Measurements from ENCODE around the gene ANOS1.

ANOS1 gene

DNA sequence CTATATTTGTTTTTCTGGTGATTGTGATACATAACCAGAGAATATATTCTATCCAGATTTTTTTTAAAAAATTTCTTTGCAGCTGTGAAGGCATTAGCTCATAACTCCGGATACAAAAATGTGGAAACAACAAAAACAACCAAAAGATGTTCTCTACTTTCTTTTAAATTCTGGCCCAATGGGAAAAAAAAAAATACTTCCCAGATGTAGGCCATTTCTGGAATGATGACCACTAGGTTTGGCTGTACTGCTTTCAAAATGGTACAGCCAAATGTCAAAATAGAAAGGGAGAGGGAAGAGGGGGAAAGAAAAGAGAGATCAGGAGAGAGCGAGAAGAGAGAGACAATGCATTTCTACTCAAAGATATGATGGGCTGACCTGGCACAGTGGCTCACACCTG, 14.6 kb downstream of the ANOS1 start:
- Histone ChIP-seq H3K4me1 (ENCODE audit: insufficient read depth, poor library complexity, severe bottlenecking) (no peaks in the 10 kb centered on the region), H3K36me3 (ENCODE audit: low read depth) (no peaks in the 10 kb centered on the region)
- no peak for DNase-seq (ENCODE audit: low spot score)

DNA sequence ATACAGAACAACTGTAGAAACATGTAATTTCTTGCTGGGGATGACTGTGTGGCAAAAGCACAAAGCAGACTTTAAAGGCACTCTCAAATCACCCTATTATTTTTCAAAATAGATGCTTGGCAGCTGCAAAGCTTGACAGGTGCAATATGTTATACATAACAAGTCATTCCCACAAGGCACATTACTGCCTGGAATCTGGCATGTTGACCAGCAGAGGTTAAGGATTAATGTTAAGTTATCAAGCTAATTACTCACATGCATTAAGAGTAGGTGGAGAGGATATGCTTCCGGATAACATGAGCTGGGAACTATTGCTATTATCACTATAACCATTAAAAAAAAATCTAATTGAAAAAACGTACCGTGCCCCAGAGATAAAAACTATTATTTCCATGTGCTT, 17.8 kb downstream of the ANOS1 start:
- ATAC-seq (ENCODE audit: low read depth) (no peak), DNase-seq (ENCODE audit: low spot score) (no peak)
- H3K9me3 ChIP-seq (ENCODE audit: severe bottlenecking): no peaks in the 10 kb centered on the region
- H3K36me3 ChIP-seq (ENCODE audit: low read depth): no peaks in the 10 kb centered on the region
- H3K27me3 ChIP-seq (ENCODE audit: insufficient read depth, poor library complexity, severe bottlenecking): no peaks in the 10 kb centered on the region
- no peak overlapping the region for H3K27ac ChIP-seq (ENCODE audit: poor library complexity, severe bottlenecking)
- no peak overlapping the region for H3K4me3 ChIP-seq (ENCODE audit: severe bottlenecking)
- TF ChIP-seq, protein P1, sequence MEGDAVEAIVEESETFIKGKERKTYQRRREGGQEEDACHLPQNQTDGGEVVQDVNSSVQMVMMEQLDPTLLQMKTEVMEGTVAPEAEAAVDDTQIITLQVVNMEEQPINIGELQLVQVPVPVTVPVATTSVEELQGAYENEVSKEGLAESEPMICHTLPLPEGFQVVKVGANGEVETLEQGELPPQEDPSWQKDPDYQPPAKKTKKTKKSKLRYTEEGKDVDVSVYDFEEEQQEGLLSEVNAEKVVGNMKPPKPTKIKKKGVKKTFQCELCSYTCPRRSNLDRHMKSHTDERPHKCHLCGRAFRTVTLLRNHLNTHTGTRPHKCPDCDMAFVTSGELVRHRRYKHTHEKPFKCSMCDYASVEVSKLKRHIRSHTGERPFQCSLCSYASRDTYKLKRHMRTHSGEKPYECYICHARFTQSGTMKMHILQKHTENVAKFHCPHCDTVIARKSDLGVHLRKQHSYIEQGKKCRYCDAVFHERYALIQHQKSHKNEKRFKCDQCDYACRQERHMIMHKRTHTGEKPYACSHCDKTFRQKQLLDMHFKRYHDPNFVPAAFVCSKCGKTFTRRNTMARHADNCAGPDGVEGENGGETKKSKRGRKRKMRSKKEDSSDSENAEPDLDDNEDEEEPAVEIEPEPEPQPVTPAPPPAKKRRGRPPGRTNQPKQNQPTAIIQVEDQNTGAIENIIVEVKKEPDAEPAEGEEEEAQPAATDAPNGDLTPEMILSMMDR (IDR thresholded peaks at IDR 0.05; ENCODE audit: poor library complexity, severe bottlenecking): no peak
- H3K4me1 ChIP-seq (ENCODE audit: insufficient read depth, poor library complexity, severe bottlenecking): no peaks in the 10 kb centered on the region

More for the DNA sequence above, 14.6 kb downstream of the ANOS1 start:
- no peak for ATAC-seq (ENCODE audit: low read depth)
- H3K9me3 ChIP-seq (ENCODE audit: severe bottlenecking): no peaks in the 10 kb centered on the region
- H3K4me3 ChIP-seq (ENCODE audit: severe bottlenecking): no peak overlapping the region
- TF ChIP-seq, protein P1 (IDR thresholded peaks at IDR 0.05; ENCODE audit: poor library complexity, severe bottlenecking): no peak
- H3K27ac ChIP-seq (ENCODE audit: poor library complexity, severe bottlenecking): no peak overlapping the region
- no peaks in the 10 kb centered on the region for H3K27me3 ChIP-seq (ENCODE audit: insufficient read depth, poor library complexity, severe bottlenecking)

DNA sequence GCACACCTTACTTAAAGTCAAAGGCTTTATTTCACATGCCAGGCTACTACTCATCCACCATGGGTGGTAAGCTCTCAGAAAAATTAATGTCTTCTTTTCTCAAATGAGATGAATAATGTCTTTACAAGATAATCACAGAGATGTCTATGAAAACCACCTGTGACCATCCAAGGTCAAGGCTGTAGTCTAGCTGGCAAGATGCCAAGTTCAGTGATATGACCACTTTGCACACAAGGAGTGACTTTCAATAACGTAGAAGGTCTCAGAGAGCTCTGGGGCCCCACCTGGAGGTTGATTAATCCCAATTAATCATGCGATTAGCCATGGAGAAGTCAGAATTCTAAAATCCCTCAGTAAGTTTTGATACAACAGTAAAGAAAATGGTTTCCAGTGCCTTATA, 20.5 kb downstream of the ANOS1 start:
- Histone ChIP-seq H3K27me3 (ENCODE audit: insufficient read depth, poor library complexity, severe bottlenecking) (no peaks in the 10 kb centered on the region), H3K36me3 (ENCODE audit: low read depth) (no peaks in the 10 kb centered on the region), H3K4me1 (ENCODE audit: insufficient read depth, poor library complexity, severe bottlenecking) (no peaks in the 10 kb centered on the region), H3K27ac (ENCODE audit: poor library complexity, severe bottlenecking) (no peak overlapping the region), H3K9me3 (ENCODE audit: severe bottlenecking) (no peaks in the 10 kb centered on the region), H3K4me3 (ENCODE audit: severe bottlenecking) (no peak overlapping the region)
- TF ChIP-seq, protein P1 (IDR thresholded peaks at IDR 0.05; ENCODE audit: poor library complexity, severe bottlenecking): no peak
- DNase-seq (ENCODE audit: low spot score): no peak
- no peak for ATAC-seq (ENCODE audit: low read depth)

DNA sequence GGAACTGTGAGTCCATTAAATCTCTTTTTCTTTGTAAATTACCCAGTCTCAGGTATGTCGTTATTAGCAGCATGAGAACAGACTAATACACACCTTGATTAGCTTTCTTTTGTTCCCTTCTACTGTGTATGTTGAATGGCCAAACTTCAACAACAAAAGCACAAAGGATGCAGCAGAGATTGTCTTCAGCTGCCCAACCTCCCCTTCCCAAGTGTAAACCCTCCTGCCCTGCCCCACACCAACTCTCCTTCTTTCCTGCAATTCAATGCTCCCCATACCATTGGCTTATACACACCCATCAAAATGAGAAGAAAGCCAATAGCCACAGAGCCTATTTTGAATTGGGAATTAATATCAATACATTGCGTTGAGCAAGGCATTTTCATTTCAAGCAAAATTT, 27.8 kb downstream of the ANOS1 start:
- ATAC-seq (ENCODE audit: low read depth): no peak
- Histone ChIP-seq H3K4me1 (ENCODE audit: insufficient read depth, poor library complexity, severe bottlenecking) (no peaks in the 10 kb centered on the region), H3K36me3 (ENCODE audit: low read depth) (no peaks in the 10 kb centered on the region), H3K27me3 (ENCODE audit: insufficient read depth, poor library complexity, severe bottlenecking) (no peaks in the 10 kb centered on the region), H3K9me3 (ENCODE audit: severe bottlenecking) (no peaks in the 10 kb centered on the region), H3K4me3 (ENCODE audit: severe bottlenecking) (no peak overlapping the region), H3K27ac (ENCODE audit: poor library complexity, severe bottlenecking) (no peak overlapping the region)
- TF ChIP-seq, protein P1 (IDR thresholded peaks at IDR 0.05; ENCODE audit: poor library complexity, severe bottlenecking): no peak
- no peak for DNase-seq (ENCODE audit: low spot score)

DNA sequence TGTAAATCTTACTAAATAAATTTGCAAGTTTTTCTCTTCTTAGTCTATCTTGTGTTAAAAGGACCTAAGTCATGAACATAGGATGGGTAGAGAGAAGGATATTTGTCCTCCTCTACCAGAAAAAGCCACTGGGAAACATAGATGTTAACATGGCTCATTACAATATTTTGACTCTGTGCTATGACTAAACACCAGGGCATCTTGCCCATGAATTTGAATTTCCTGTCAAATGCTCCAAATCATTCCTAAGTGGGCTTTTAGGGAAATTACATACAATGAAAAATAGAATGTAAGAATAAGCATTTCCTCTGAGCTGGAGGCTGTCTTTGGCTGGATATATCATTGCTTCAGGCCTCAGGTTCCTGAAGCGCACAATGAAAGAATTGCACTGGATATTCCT, 39.1 kb downstream of the ANOS1 start:
- no peaks in the 10 kb centered on the region for H3K9me3 ChIP-seq (ENCODE audit: severe bottlenecking)
- no peak overlapping the region for H3K27ac ChIP-seq (ENCODE audit: poor library complexity, severe bottlenecking)
- no peaks in the 10 kb centered on the region for H3K27me3 ChIP-seq (ENCODE audit: insufficient read depth, poor library complexity, severe bottlenecking)
- no peak overlapping the region for H3K4me3 ChIP-seq (ENCODE audit: severe bottlenecking)
- no peaks in the 10 kb centered on the region for H3K36me3 ChIP-seq (ENCODE audit: low read depth)
- H3K4me1 ChIP-seq (ENCODE audit: insufficient read depth, poor library complexity, severe bottlenecking): no peaks in the 10 kb centered on the region
- DNase-seq (ENCODE audit: low spot score) (no peak), ATAC-seq (ENCODE audit: low read depth) (no peak)
- TF ChIP-seq, protein P1 (IDR thresholded peaks at IDR 0.05; ENCODE audit: poor library complexity, severe bottlenecking): no peak
